Brain pericyte (primary cell): ENCODE results near the gene HPCAL4.

Experiments
- DNase-seq: peaks from one replicate; pipeline ENCODE4 v3.0.0-alpha.2; 2012; ENCODE audit warnings: low read depth, low spot score

Gene HPCAL4

DNA sequence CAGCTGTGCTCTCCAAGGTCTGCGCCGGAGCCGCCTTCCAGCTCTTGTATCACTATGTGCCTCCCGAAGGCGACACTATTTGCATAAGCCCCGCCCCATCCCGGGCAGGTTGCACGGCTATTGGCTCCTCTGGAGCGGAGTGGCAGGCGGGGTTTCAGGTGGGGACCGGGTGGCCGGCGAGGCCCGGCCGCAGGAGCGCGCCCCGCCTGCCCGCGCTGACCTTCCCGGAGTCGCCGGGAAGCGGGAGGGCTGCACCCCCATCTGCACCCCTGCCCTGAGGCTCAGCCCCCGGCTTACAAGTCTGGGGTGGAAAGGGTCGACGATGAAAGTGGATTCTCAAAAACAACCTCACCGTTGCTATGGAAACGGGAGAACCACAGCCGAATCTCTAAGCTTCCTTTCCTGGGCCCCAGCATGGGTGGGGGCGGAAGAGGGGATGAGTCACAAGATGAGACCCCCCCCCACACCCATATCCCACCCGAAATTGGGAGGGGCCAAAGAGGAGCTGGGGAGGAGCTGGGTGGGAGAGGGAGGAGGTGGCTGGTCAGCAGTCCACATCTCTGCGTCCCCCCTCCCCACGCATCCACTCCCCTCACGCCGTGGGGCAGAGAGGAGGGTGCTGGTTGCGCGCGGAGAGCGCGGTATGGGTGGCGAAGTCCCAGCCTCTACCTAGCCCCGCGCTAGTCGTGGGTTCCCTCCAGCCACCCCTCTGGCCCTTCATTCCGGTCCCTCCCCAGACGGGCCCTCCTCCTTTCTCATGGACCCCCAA, at the start of gene HPCAL4:
Gene HPCAL4, minus strand, starts transcription at position 51 of the 769 bp plus-strand sequence. CDS start 6,830 bp downstream, outside the sequence.
- peak; percentile 7 for DNase-seq

DNA sequence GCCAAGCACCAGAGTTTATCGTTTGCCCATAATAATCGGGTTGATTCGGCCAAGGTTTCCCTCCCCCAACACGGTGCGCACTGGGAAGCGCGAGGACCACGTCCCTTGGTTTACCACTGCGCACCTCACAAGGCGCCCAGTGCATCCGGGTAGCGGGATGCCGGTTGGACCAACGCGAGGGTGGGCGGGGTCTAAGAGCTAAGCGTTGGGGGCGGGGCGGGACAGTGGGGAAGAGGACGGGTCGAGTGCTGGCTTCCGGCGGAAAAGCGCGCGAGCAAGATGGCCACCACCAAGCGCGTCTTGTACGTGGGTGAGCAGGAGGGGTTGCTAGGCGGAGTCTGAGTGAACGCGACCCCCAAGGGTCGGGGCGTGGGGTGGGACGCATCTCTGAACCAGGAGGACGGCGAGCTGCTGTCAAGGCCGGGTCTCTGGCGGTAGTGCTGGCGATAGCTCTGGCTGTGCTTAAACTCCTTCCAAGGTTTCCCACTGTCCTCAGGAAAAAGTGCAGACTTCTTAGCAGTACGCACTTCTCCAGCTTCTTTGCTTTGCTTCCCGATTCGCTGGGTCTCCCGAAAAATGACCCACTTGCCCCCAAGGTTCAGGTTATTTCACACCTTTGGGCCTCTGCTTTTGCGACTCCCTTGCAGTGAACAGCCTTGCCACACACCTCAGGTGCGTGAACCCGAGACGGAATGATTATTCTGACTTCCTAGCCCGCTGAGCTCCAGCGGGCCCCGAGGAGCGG, 47.6 kb upstream of the HPCAL4 start, which contains the start of gene PPIE:
Gene PPIE, plus strand, starts transcription at position 261 of the 745 bp plus-strand sequence. Its CDS starts 19 bp downstream, at position 280.
- peak; percentile 44 for DNase-seq

- peak; percentile 27 for DNase-seq
Observed at GRCh38 chr1:39737546-39738169, 46.4 kb upstream of the HPCAL4 start.

DNA sequence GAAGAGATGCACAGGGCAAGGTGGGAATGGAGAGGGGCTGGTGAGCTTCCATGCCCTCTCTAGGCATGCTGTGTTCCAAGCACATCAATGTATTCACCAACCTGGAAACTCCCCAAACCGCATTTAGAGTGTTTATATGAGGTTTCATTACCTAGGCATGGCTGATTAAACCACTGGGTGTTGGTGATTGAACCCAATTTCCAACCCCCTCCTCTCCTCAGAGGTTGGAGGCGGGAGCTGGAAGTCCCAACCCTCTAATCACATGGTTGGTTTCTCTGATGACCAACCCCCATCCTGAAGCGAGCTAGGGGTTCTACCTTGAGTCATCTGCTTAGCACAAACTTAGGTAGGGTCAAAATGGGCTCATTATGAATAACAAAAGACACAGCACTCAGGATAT, 44.5 kb upstream of the HPCAL4 start:
- no peak for DNase-seq

DNA sequence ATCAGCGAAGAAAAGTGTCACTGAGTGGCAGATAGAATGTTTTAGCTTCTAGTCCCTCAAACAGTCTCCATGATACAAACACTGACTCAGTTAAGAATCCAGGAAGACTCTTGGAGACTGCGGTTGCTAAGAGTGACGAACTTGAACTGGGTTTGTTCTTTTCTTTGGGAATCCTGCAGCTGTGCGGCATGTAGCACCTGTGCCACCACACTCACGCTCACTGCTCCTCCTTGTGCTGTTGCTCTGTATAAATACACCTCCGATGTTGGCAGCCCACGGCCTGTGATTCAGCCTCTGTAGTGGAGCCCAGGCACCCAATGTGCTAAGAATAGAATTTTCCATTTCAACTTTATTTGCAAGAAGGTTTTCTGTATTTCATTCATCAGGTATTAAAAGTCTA, 41.9 kb upstream of the HPCAL4 start:
- DNase-seq = no peak

- no peak for DNase-seq
Observed at GRCh38 chr1:39732730-39733129, 41.5 kb upstream of the HPCAL4 start.

DNA sequence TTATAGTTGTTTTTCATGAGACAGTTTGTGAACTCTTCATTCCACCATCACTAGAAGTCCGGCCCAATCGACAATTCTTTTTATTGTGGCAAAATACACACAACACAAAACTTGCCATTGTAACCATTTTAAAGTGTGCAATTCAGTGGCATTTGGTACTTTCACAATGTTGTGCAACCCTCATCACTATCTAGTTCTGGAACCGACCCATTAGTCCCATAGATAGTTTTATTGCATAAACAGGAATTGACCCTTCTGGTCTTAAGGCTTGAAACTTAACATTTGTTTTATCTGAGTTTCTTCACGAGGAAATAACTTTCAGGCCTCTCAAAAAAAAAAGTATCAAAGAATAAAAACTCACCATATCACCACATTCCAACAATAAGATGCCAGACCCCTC, 38.6 kb upstream of the HPCAL4 start:
- DNase-seq = no peak

DNA sequence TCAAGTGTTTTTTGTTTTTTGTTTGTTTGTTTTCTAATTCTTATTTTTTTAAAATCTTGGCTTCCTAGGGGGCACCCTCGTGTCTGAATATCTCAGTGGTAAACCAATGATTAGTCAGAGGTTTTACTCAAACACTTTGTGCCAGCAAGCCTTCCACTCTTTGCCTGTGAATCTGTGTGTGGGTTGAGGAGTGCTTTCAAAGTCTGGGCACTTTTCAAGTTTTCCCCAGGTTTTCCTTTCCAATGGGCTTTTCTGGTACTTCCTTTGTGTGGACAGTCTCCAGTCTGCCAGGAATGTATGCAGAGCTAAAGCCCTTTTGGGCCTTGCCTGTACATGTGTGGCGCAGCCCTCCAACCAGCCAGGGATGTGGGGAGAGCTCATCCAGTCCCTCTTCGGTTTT, 37.8 kb upstream of the HPCAL4 start:
- DNase-seq = no peak

GRCh38 chr1:39727932-39728317, 36.7 kb upstream of the HPCAL4 start:
- DNase-seq = no peak

DNA sequence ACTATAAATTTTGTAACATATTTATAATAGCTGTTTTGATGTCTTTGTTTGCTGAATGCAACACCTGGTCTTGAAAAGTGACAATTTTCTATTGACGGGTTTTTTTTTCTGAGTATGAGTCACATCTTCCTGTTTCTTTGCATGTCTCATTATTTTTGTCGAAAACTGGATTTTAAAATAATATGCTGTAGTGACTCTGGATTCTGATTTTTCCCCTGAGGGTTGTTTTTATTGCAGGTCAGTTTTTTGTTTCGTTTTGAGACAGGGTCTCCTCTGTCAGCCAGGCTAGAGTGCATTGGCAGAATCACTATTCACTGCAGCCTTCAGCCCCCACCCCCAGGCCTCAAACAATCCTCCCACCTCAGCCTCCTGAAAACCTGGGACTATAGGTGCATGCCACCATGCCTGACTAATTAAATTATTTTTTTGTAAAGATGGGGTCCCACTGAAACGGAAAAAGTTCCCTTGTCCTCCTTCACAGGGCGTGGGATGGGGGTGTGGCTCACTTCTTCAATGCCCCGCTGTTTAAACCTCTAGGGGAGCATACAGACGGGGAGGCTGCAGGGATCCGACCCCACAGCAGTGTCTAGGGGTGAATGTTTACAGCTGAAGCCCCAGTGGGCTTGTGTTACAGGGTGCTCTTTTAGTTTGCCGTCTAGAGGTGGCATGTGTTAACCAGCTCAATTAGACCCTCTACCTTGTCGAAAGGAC, 36.1 kb upstream of the HPCAL4 start:
- no peak for DNase-seq

- DNase-seq = no peak
Observed at GRCh38 chr1:39726600-39726999, 35.4 kb upstream of the HPCAL4 start.

- DNase-seq = no peak
Observed at GRCh38 chr1:39722495-39722894, 31.3 kb upstream of the HPCAL4 start.

DNA sequence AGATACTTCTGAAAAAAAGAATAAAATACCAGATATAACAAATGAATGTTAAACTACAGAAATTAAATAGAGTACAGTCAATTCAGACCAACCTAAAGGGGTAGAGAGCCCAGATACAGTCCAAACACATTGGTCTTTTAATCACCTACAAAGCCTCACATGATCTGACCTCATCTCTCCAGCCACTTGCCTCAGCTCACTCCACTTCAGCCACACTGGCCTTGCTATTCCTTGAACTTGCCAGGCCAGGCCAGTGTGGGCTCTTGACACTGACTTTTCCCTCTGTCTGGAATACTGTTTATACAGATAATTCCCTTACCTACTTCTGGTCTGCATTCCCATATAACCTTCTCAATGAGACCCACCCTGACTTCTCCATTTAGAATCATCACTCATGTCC, 30.4 kb upstream of the HPCAL4 start:
- DNase-seq = no peak

DNA sequence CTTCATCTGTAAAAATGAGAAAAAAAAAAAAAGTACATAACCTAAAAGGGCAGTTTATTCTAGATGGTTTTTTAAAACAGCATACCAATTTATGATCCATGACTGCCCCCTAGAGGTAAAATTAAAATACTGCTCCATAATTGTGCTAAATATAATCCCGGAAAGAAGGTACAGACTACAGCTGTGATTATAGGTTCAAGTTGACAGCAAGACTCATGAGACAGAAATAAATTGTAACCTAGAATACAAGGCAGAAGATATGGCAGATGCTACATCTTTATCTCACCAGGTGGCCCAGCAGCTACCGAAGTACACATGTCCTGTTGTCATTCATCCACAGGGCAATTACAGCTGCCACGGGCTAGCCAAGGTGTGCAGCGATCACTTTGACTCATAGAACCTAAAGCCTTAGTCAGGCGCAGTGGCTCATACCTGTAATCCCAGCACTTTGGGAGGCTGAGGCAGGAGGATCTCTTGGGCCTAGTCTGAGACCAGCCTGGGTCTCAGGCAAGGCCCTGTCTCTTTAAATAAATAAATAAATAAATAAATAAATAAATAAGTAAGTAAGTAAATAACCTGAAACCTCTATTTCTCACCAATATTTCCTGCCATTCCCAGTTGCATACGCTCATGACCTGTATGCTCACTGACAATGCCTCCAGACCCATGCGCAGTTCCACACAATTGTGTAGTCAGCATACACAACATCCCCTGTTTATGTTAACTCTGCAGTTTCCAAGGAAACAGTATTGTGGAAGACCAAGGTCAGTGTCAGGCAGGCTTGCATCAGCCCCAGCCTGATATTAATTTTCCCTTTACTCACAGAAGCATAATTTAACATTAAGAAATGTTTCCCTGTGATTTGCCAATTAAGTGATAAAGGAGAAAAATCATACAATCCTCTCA, 29.1 kb upstream of the HPCAL4 start:
- peak; percentile 20 for DNase-seq

DNA sequence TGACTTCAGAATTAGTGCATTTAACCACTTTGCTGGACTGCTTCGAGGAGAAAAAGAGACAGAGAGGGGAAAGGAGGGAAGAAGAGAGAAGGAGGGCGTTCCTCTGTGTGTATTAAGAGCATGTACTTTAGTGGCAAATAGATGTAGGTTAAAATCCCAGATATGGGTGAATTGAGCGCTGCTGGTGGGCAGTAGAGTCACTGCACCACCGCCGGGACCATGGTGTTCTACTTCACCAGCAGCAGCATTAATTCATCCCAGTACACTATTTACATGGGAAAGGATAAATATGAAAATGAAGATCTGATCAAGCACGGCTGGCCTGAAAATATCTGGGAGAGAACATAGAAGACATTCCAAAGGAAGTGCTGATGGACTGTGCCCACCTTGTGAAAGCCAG, 26.6 kb upstream of the HPCAL4 start:
- DNase-seq = no peak

- DNase-seq = no peak
Observed at GRCh38 chr1:39713557-39713956, 22.3 kb upstream of the HPCAL4 start.

DNA sequence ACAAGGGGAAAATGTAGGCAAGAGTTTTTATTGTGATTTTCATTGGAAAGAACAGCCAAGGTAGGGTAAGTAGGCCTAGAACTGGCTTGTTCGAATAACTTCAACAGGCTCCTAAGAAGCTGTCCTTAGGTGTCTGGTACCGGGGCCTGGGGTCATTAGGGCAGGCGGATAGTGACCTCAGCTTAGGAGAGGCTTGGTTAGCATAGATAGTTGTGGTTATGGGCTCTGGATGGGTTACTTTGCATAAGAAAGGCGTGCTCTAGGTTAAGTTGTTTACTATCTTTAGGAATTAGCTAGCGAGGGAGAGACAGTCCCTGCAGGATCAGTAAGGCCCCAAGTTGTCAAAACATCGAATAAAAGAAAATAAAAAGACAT, 20.7 kb upstream of the HPCAL4 start:
- DNase-seq = no peak

DNA sequence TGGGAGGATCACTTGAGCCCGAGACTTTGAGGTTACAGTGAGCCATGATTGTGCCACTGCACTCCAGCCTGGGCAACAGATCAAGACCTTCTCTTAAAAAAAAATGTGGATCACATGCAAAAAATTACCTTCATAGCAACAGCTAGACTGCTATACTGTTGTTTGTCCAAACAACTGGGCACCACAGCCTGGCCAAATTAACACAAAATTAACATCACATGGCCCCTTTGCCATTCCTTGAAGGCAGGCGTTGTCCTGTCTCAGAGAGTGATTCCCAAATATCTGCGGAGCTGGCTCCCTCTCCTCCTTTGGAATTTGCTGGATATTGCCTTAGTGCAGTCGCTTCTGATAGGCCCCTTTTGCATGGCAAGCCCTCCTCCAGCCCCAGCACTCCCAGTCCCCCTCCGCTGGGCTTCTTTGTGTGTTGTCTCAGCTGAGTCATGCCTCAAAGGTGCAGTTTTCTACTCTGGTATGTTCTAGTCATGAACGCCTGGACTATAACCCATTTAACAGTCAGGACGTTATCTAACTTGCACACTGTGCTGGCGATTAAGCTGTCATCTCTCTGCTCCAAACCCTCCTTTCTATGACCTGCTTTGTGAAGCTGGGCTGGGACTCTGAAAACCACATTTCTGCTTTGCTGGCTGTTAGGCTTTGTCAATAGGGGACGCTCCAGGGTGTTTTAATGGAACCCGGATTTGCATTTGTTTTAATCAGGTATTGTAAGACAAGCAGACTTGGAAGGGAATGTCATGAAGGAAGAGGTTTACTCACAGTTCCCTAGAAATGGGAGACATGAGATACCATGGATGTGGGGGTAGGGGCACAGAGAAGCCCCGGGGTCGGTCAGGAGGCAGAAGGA, 20.1 kb upstream of the HPCAL4 start:
- DNase-seq = no peak

- DNase-seq = no peak
Observed at GRCh38 chr1:39707506-39707905, 16.3 kb upstream of the HPCAL4 start.

- DNase-seq = no peak
Observed at GRCh38 chr1:39704757-39705156, 13.5 kb upstream of the HPCAL4 start.
